Cerebellar nuclear complex (tissue), 1 donor: ENCODE measurements around the gene SLC23A2.
"Not testable (repeated sequence)": the region's sequence is repeated elsewhere in the genome, so short reads cannot be mapped to it uniquely, and the experiment has no call there.

Source experiments
- DNase-seq, 2 experiments: peaks; one replicate each; lab custom pipeline; 2025; lab: John Stamatoyannopoulos, UW

Gene SLC23A2

GRCh38 chr20:4876301-4876700 lies 125.0 kb downstream of the SLC23A2 start:
- DNase-seq: no peak

GRCh38 chr20:4875578-4876067 lies 125.7 kb downstream of the SLC23A2 start:
- DNase-seq: no peak

- no peak for DNase-seq
Measured at GRCh38 chr20:4873396-4873795, 127.9 kb downstream of the SLC23A2 start.

GRCh38 chr20:4871486-4871885 lies 129.8 kb downstream of the SLC23A2 start:
- DNase-seq: no peak

- DNase-seq: no peak
Measured at GRCh38 chr20:4870906-4871305, 130.4 kb downstream of the SLC23A2 start.

- DNase-seq: no peak
Measured at GRCh38 chr20:4869290-4870193, 131.8 kb downstream of the SLC23A2 start.

- no peak for DNase-seq
Measured at GRCh38 chr20:4867051-4867450, 134.3 kb downstream of the SLC23A2 start.

- no peak for DNase-seq
Measured at GRCh38 chr20:4866429-4866828, 134.9 kb downstream of the SLC23A2 start.

GRCh38 chr20:4864311-4864752 lies 137.0 kb downstream of the SLC23A2 start:
- no peak for DNase-seq

- no peak for DNase-seq
Measured at GRCh38 chr20:4862661-4863060, 138.6 kb downstream of the SLC23A2 start.

- DNase-seq: no peak
Measured at GRCh38 chr20:4861961-4862360, 139.3 kb downstream of the SLC23A2 start.

- no peak for DNase-seq
Measured at GRCh38 chr20:4858000-4858399, 143.3 kb downstream of the SLC23A2 start.

GRCh38 chr20:4856022-4856755 lies 145.1 kb downstream of the SLC23A2 start:
- DNase-seq: no peak

- no peak for DNase-seq
Measured at GRCh38 chr20:4855555-4855954, 145.8 kb downstream of the SLC23A2 start.

GRCh38 chr20:4855097-4855496 lies 146.2 kb downstream of the SLC23A2 start:
- DNase-seq: no peak

- no peak for DNase-seq
Measured at GRCh38 chr20:4854561-4854901, 146.8 kb downstream of the SLC23A2 start.

- no peak for DNase-seq
Measured at GRCh38 chr20:4853757-4854560, 147.4 kb downstream of the SLC23A2 start.

- no peak for DNase-seq
Measured at GRCh38 chr20:4853004-4853403, 148.3 kb downstream of the SLC23A2 start.

GRCh38 chr20:4850960-4851359 lies 150.3 kb downstream of the SLC23A2 start:
- no peak for DNase-seq

GRCh38 chr20:4848829-4849228 lies 152.5 kb downstream of the SLC23A2 start:
- DNase-seq: not testable (repeated sequence)

- DNase-seq: no peak
Measured at GRCh38 chr20:4848041-4848440, 153.3 kb downstream of the SLC23A2 start.

- DNase-seq: no peak
Measured at GRCh38 chr20:4846821-4847220, 154.5 kb downstream of the SLC23A2 start.
